ENCODE measurements around the gene INPP5A. TPM values are rescaled to one million over a fixed set of nuclear protein-coding genes. Genes with fewer than 3 reads are reported as not detected.

INPP5A gene
- total RNA-seq, 1 donor from 2014 or later = 45.2 TPM

DNA sequence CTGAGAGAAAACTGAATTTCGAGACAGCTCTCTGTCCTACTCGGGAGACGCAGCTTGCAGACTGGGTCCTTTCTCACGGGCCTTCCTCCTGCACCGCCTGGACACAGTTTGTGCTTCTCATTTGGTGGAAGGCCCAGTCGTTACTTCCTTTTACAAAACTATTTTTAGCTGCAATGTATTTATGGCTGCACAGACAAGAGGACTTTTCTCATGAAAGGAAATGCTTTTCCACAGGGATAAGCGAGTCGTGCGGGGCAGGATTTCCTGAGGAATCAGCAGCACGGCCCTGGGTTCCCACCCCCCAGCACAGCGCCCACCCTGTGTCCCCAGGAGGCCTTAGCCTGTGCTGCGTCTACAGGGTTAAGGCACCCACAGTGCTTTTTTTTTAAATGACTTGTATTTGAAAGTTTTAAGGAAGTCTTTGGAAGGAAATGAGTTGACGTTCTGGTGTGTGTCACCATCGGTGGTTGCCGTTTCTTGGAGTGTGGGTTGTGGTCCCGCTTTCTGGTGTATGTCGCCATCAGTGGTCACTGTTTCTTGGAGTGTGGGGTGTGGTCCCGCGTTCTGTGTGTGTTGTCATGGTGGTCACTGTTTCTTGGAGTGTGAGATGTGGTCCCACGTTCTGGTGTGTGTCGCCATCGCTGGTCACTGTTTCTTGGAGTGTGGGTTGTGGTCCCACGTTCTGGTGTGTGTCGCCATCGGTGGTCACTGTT is 50.9 kb downstream of the INPP5A start:
- peaks cover 10% of the 10 kb centered on the region for H3K27me3 Mint-ChIP-seq (ENCODE audit: unreplicated experiment)
- no peak for DNase-seq (ENCODE audit: low spot score)
- peaks cover 49% of the 10 kb centered on the region for H3K4me1 Mint-ChIP-seq (ENCODE audit: unreplicated experiment)
- TF ChIP-seq, protein P1, sequence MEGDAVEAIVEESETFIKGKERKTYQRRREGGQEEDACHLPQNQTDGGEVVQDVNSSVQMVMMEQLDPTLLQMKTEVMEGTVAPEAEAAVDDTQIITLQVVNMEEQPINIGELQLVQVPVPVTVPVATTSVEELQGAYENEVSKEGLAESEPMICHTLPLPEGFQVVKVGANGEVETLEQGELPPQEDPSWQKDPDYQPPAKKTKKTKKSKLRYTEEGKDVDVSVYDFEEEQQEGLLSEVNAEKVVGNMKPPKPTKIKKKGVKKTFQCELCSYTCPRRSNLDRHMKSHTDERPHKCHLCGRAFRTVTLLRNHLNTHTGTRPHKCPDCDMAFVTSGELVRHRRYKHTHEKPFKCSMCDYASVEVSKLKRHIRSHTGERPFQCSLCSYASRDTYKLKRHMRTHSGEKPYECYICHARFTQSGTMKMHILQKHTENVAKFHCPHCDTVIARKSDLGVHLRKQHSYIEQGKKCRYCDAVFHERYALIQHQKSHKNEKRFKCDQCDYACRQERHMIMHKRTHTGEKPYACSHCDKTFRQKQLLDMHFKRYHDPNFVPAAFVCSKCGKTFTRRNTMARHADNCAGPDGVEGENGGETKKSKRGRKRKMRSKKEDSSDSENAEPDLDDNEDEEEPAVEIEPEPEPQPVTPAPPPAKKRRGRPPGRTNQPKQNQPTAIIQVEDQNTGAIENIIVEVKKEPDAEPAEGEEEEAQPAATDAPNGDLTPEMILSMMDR (IDR thresholded peaks at IDR 0.05; ENCODE audit: unreplicated experiment) = no peak
- H3K4me3 Mint-ChIP-seq (ENCODE audit: unreplicated experiment) = peak overlapping the region; percentile 84
- H3K27ac Mint-ChIP-seq (ENCODE audit: unreplicated experiment) = peak overlapping the region; percentile 97
- H3K9me3 Mint-ChIP-seq (ENCODE audit: unreplicated experiment) = no peaks in the 10 kb centered on the region
- peaks cover 8% of the 10 kb centered on the region for H3K36me3 Mint-ChIP-seq (ENCODE audit: low read depth, unreplicated experiment)

DNA sequence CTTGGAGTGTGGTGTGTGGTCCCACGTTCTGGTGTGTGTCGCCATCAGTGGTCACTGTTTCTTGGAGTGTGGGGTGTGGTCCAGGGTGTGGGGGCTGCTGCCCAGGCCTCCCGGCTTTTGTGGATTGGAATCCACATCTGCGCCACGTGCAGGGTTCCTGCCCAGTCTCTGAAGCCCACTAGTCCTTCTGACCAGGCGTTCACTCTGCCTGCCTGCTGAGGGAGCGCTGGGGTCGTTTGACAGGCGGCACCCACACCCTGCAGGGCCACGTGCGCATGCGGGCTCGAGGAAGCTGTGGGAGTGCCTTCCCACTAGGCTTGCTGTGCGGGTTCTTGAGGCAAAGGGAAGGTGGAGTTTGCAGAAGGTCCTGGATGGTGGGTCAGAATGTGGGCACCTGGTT is 51.4 kb downstream of the INPP5A start:
- peaks cover 10% of the 10 kb centered on the region for H3K27me3 Mint-ChIP-seq (ENCODE audit: unreplicated experiment)
- no peak for DNase-seq (ENCODE audit: low spot score)
- H3K27ac Mint-ChIP-seq (ENCODE audit: unreplicated experiment) = peak overlapping the region; percentile 97
- peaks cover 8% of the 10 kb centered on the region for H3K36me3 Mint-ChIP-seq (ENCODE audit: low read depth, unreplicated experiment)
- H3K4me1 Mint-ChIP-seq (ENCODE audit: unreplicated experiment) = peaks cover 50% of the 10 kb centered on the region
- H3K9me3 Mint-ChIP-seq (ENCODE audit: unreplicated experiment) = no peaks in the 10 kb centered on the region
- peak overlapping the region; percentile 57 for H3K4me3 Mint-ChIP-seq (ENCODE audit: unreplicated experiment)
- TF ChIP-seq, protein P1 (IDR thresholded peaks at IDR 0.05; ENCODE audit: unreplicated experiment) = no peak

DNA sequence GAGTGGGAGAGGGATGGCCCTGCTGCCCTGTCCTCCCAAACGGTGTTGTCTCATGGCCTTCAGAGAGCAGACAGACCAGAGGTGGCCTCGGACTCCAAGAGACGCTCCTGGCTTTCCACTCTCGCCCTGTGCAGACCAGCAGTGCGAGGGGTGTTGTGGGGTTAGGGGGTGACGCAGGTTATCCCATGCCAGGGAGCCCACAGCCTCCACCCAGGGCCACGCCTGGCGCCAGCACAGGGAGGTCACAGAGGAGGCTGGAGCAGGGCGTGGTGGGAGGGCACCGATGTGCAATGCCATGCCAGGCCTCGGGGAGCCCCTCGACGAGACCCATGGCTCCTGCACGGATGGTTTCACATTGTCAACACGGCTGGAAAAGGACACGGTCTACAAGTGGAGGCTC is 52.1 kb downstream of the INPP5A start:
- peaks cover 56% of the 10 kb centered on the region for H3K4me1 Mint-ChIP-seq (ENCODE audit: unreplicated experiment)
- H3K36me3 Mint-ChIP-seq (ENCODE audit: low read depth, unreplicated experiment) = peaks cover 8% of the 10 kb centered on the region
- DNase-seq (ENCODE audit: low spot score) = no peak
- H3K27ac Mint-ChIP-seq (ENCODE audit: unreplicated experiment) = no peak overlapping the region
- no peaks in the 10 kb centered on the region for H3K9me3 Mint-ChIP-seq (ENCODE audit: unreplicated experiment)
- peaks cover 10% of the 10 kb centered on the region for H3K27me3 Mint-ChIP-seq (ENCODE audit: unreplicated experiment)
- no peak overlapping the region for H3K4me3 Mint-ChIP-seq (ENCODE audit: unreplicated experiment)
- TF ChIP-seq, protein P1 (IDR thresholded peaks at IDR 0.05; ENCODE audit: unreplicated experiment) = no peak

DNA sequence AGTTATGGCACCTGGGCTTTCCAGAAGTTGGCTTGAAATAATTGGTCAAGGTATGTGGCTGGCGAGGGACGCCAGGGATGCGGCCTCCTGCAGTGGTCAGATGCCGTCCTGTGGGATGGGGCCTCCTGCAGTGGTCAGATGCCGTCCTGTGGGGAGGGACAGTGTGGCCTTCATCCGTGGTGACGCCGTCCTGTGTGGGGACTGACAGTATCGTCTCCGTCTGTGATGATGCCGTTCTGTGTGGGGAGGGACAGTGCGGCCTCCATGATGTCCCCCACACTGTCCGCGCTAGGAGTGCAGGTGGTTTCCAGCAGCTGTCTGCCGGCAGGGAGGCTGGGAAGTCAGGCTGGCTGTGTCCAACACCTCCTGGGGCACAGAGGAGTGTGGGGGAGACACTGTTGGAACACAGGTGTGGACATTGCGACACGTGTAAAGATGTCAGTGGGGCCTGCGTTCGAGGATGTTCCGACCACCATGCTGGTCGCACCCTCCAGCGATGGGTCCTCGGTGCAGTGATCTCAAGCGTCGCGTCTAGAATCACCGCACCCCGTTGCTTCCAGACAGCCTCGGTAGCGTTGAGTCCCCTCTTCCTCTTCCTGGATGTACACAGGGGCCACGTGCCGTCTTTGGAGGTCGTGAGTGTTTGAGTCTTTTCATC is 52.6 kb downstream of the INPP5A start:
- H3K27ac Mint-ChIP-seq (ENCODE audit: unreplicated experiment) = peak overlapping the region; percentile 70
- H3K4me1 Mint-ChIP-seq (ENCODE audit: unreplicated experiment) = peaks cover 57% of the 10 kb centered on the region
- peak overlapping the region; percentile 71 for H3K4me3 Mint-ChIP-seq (ENCODE audit: unreplicated experiment)

More for the DNA sequence above, 52.6 kb downstream of the INPP5A start:
- H3K27me3 Mint-ChIP-seq (ENCODE audit: unreplicated experiment) = peaks cover 10% of the 10 kb centered on the region
- no peaks in the 10 kb centered on the region for H3K9me3 Mint-ChIP-seq (ENCODE audit: unreplicated experiment)
- TF ChIP-seq, protein P1 (IDR thresholded peaks at IDR 0.05; ENCODE audit: unreplicated experiment) = no peak
- peaks cover 8% of the 10 kb centered on the region for H3K36me3 Mint-ChIP-seq (ENCODE audit: low read depth, unreplicated experiment)
- DNase-seq (ENCODE audit: low spot score) = no peak

Data from endothelial cell (in vitro differentiated cells).